ENCODE data around the gene PRKN.

The PRKN gene

GRCh38 chr6:162256361-162256760 lies 471.2 kb downstream of the PRKN start:
- DNase-seq (ENCODE audit: extremely low read depth in 1 of 2, low read depth in 1 of 2), result no peak

- no peak for DNase-seq (ENCODE audit: extremely low read depth in 1 of 2, low read depth in 1 of 2)
Observed at GRCh38 chr6:162251257-162251656, 476.3 kb downstream of the PRKN start.

GRCh38 chr6:162249907-162250642 lies 477.5 kb downstream of the PRKN start:
- DNase-seq (ENCODE audit: extremely low read depth in 1 of 2, low read depth in 1 of 2), result no peak

- no peak for DNase-seq (ENCODE audit: extremely low read depth in 1 of 2, low read depth in 1 of 2)
Observed at GRCh38 chr6:162245830-162246420, 481.6 kb downstream of the PRKN start.

GRCh38 chr6:162244031-162244430 lies 483.5 kb downstream of the PRKN start:
- no peak for DNase-seq (ENCODE audit: extremely low read depth in 1 of 2, low read depth in 1 of 2)

GRCh38 chr6:162242915-162243314 lies 484.7 kb downstream of the PRKN start:
- no peak for DNase-seq (ENCODE audit: extremely low read depth in 1 of 2, low read depth in 1 of 2)

- no peak for DNase-seq (ENCODE audit: extremely low read depth in 1 of 2, low read depth in 1 of 2)
Observed at GRCh38 chr6:162239330-162239729, 488.2 kb downstream of the PRKN start.

- DNase-seq (ENCODE audit: extremely low read depth in 1 of 2, low read depth in 1 of 2), result no peak
Observed at GRCh38 chr6:162238675-162239074, 488.9 kb downstream of the PRKN start.

GRCh38 chr6:162237331-162237730 lies 490.2 kb downstream of the PRKN start:
- no peak for DNase-seq (ENCODE audit: extremely low read depth in 1 of 2, low read depth in 1 of 2)

- no peak for DNase-seq (ENCODE audit: extremely low read depth in 1 of 2, low read depth in 1 of 2)
Observed at GRCh38 chr6:162234631-162235030, 492.9 kb downstream of the PRKN start.

- DNase-seq (ENCODE audit: extremely low read depth in 1 of 2, low read depth in 1 of 2), result no peak
Observed at GRCh38 chr6:162230147-162230752, 497.3 kb downstream of the PRKN start.

- DNase-seq (ENCODE audit: extremely low read depth in 1 of 2, low read depth in 1 of 2), result no peak
Observed at GRCh38 chr6:162229093-162229492, 498.5 kb downstream of the PRKN start.

GRCh38 chr6:162226803-162227202 lies 500.8 kb downstream of the PRKN start:
- DNase-seq (ENCODE audit: extremely low read depth in 1 of 2, low read depth in 1 of 2), result no peak

- no peak for DNase-seq (ENCODE audit: extremely low read depth in 1 of 2, low read depth in 1 of 2)
Observed at GRCh38 chr6:162222521-162222920, 505.0 kb downstream of the PRKN start.

- DNase-seq (ENCODE audit: extremely low read depth in 1 of 2, low read depth in 1 of 2), result no peak
Observed at GRCh38 chr6:162220876-162221275, 506.7 kb downstream of the PRKN start.

GRCh38 chr6:162219266-162219665 lies 508.3 kb downstream of the PRKN start:
- no peak for DNase-seq (ENCODE audit: extremely low read depth in 1 of 2, low read depth in 1 of 2)

- no peak for DNase-seq (ENCODE audit: extremely low read depth in 1 of 2, low read depth in 1 of 2)
Observed at GRCh38 chr6:162217811-162218493, 509.6 kb downstream of the PRKN start.

- DNase-seq (ENCODE audit: extremely low read depth in 1 of 2, low read depth in 1 of 2), result no peak
Observed at GRCh38 chr6:162217058-162217457, 510.5 kb downstream of the PRKN start.

GRCh38 chr6:162211777-162212176 lies 515.8 kb downstream of the PRKN start:
- no peak for DNase-seq (ENCODE audit: extremely low read depth in 1 of 2, low read depth in 1 of 2)

- no peak for DNase-seq (ENCODE audit: extremely low read depth in 1 of 2, low read depth in 1 of 2)
Observed at GRCh38 chr6:162211022-162211421, 516.5 kb downstream of the PRKN start.

GRCh38 chr6:162203287-162203686 lies 524.3 kb downstream of the PRKN start:
- no peak for DNase-seq (ENCODE audit: extremely low read depth in 1 of 2, low read depth in 1 of 2)

All from activated CD8-positive, alpha-beta memory T cell treated with anti-CD3 and anti-CD28 coated beads for 1 hour (primary cell).